ENCODE data around the gene SDC4.

Gene SDC4

DNA sequence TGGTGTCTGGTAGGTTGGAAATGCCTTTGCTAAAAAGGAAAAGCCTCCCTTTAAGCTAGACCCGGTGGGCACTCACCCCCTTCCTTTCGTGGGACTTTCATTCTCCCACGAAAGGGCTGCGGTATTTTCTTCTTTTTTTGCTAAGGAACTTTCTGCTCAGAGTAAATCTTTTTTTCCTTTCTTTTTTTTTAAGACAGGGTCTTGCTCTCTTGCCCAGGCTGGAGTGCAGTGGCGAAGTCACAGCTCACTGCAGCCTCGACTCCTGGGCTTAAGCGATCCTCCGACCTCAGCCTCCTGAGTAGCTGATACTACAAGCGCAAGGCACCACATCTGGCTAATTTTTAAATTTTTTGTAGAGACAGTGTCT lies 25.9 kb upstream of the SDC4 start:
- H3K4me3 ChIP-seq (ENCODE audit: low read length) = no peak overlapping the region; the same call in 1 of the 2 replicates
- H3K4me1 ChIP-seq (ENCODE audit: control insufficient read depth, insufficient read depth, low read length) = peaks cover 7% of the 10 kb centered on the region; the same call in 1 of the 2 replicates
- H3K27ac ChIP-seq (ENCODE audit: low read length) = no peak overlapping the region
- DNase-seq (ENCODE audit: low read depth, low spot score) = no peak
- no CpG with 5 or more reads among the region's 9 CpGs for WGBS (ENCODE audit: insufficient coverage, insufficient read length)
- H3K36me3 ChIP-seq (ENCODE audit: control insufficient read depth, insufficient read depth, low read length) = no peaks in the 10 kb centered on the region
- H3K27me3 ChIP-seq (ENCODE audit: control insufficient read depth, insufficient read depth, low read length) = peaks cover 2% of the 10 kb centered on the region; the same call in 1 of the 2 replicates
- H3K9me3 ChIP-seq (ENCODE audit: control insufficient read depth, insufficient read depth, low read length) = no peaks in the 10 kb centered on the region

DNA sequence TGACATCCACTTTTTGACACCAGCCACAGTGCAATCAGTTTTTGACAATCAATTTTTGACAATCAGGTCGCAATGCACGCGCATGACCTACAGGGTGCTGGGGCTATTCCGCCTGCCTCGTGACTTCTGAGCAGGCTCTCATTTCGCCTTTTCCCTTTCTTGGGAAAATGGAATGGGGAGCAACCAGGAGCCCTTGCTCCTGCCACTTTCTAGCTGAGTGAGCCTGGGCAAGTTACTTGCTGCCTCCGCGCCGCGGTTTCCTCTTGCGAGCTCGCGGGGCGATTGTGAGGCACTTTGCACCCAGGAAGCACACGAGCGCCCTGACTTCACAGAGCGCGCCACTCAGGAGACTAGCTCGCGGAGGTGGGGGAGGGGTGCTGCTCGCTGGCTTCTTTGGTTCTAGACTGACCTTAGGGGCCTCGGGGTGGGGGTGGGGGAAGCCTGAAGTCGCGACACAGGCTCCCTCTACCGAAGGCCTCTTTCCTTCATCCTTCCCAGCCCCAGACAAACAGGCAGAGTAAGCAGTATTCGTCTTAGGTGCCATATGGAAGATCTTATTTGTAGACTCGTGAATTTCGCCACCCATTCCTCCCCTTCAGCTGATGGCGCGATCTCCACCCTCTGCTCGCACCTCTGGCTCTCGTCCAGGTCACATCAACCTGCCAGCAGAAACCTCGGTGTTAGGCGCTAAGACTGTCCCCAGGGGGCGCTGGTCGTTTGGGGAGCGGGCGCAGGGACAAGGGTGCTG lies 25.3 kb upstream of the SDC4 start:
- H3K4me3 ChIP-seq (ENCODE audit: low read length) = peak overlapping the region; percentile 21; the same call in 1 of the 2 replicates
- no peaks in the 10 kb centered on the region for H3K36me3 ChIP-seq (ENCODE audit: control insufficient read depth, insufficient read depth, low read length)
- H3K9me3 ChIP-seq (ENCODE audit: control insufficient read depth, insufficient read depth, low read length) = no peaks in the 10 kb centered on the region
- H3K27ac ChIP-seq (ENCODE audit: low read length) = no peak overlapping the region
- WGBS (ENCODE audit: insufficient coverage, insufficient read length) = no CpG with 5 or more reads among the region's 38 CpGs
- peak; percentile 68 for DNase-seq (ENCODE audit: low read depth, low spot score)
- H3K27me3 ChIP-seq (ENCODE audit: control insufficient read depth, insufficient read depth, low read length) = peaks cover 2% of the 10 kb centered on the region; the same call in 1 of the 2 replicates
- H3K4me1 ChIP-seq (ENCODE audit: control insufficient read depth, insufficient read depth, low read length) = peaks cover 7% of the 10 kb centered on the region; the same call in 1 of the 2 replicates

GRCh38 chr20:45372646-45373352 lies 24.6 kb upstream of the SDC4 start:
- no CpG with 5 or more reads among the region's 30 CpGs for WGBS (ENCODE audit: insufficient coverage, insufficient read length)
- no peak overlapping the region for H3K27ac ChIP-seq (ENCODE audit: low read length)
- no peak for DNase-seq (ENCODE audit: low read depth, low spot score)
- peaks cover 7% of the 10 kb centered on the region; the same call in 1 of the 2 replicates for H3K4me1 ChIP-seq (ENCODE audit: control insufficient read depth, insufficient read depth, low read length)
- peak overlapping the region; percentile 4; the same call in 1 of the 2 replicates for H3K4me3 ChIP-seq (ENCODE audit: low read length)
- H3K36me3 ChIP-seq (ENCODE audit: control insufficient read depth, insufficient read depth, low read length) = peaks cover 3% of the 10 kb centered on the region; the same call in 1 of the 2 replicates
- no peaks in the 10 kb centered on the region for H3K9me3 ChIP-seq (ENCODE audit: control insufficient read depth, insufficient read depth, low read length)
- H3K27me3 ChIP-seq (ENCODE audit: control insufficient read depth, insufficient read depth, low read length) = peaks cover 2% of the 10 kb centered on the region; the same call in 1 of the 2 replicates

DNA sequence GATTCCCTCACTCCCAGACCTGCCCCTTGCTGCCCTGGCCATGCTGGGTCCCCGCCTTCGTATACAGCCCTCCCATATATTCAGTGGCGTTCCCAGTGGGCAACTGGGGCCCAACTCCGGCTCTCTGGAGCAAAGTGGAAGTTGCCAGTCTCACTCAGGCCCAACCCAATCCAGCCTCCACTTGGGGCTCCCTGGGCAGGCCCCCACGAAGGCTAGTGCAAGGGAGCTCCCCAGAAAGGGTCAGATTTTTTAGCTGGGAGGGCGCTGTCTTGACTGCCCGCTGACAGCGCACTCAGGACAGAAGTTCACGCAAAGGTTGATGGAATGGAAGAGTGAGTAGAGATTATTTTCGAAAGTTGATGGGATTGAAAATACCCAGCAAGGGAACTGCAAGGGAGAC lies 24.0 kb upstream of the SDC4 start:
- no peak for DNase-seq (ENCODE audit: low read depth, low spot score)
- H3K27ac ChIP-seq (ENCODE audit: low read length) = no peak overlapping the region
- no peak overlapping the region for H3K4me3 ChIP-seq (ENCODE audit: low read length)
- H3K9me3 ChIP-seq (ENCODE audit: control insufficient read depth, insufficient read depth, low read length) = no peaks in the 10 kb centered on the region
- H3K27me3 ChIP-seq (ENCODE audit: control insufficient read depth, insufficient read depth, low read length) = peaks cover 2% of the 10 kb centered on the region; the same call in 1 of the 2 replicates
- no CpG with 5 or more reads among the region's 10 CpGs for WGBS (ENCODE audit: insufficient coverage, insufficient read length)
- peaks cover 3% of the 10 kb centered on the region; the same call in 1 of the 2 replicates for H3K36me3 ChIP-seq (ENCODE audit: control insufficient read depth, insufficient read depth, low read length)
- peaks cover 7% of the 10 kb centered on the region; the same call in 1 of the 2 replicates for H3K4me1 ChIP-seq (ENCODE audit: control insufficient read depth, insufficient read depth, low read length)

DNA sequence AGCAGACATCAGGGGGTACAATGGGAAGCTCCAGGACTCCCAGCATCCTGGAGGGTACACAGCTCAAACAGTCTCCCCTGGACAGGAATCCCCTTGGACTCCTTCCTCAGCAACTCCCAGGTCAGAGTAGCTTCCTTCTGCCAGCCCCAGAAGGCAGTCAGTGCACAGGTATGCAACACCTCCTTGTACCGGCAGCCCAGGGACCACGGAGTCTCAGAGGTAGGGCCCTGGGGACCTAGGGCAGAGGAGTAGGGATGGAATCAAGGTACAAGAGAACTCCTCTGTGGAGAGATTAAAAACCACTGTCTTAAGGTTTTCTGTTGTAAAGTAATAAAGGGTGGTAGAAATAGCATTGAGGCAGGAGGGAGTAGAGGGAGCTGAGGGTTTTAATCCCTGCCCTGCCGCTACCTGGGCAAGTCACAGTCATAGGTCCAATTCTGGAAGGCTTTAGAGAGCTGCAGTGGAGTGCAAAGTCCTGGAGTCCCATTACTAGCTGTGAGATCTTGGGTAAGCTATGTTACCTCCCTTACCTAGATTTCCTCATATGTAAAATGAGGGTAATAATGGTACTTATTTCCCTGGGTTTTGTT lies 22.4 kb upstream of the SDC4 start:
- Histone ChIP-seq H3K27ac (ENCODE audit: low read length) (no peak overlapping the region), H3K9me3 (ENCODE audit: control insufficient read depth, insufficient read depth, low read length) (no peaks in the 10 kb centered on the region), H3K27me3 (ENCODE audit: control insufficient read depth, insufficient read depth, low read length) (peaks cover 2% of the 10 kb centered on the region; the same call in 1 of the 2 replicates), H3K4me1 (ENCODE audit: control insufficient read depth, insufficient read depth, low read length) (peaks cover 7% of the 10 kb centered on the region; the same call in 1 of the 2 replicates), H3K4me3 (ENCODE audit: low read length) (no peak overlapping the region), H3K36me3 (ENCODE audit: control insufficient read depth, insufficient read depth, low read length) (peaks cover 6% of the 10 kb centered on the region; the same call in 1 of the 2 replicates)
- WGBS (ENCODE audit: insufficient coverage, insufficient read length) = no CpG with 5 or more reads among the region's 3 CpGs
- DNase-seq (ENCODE audit: low read depth, low spot score) = no peak

- Histone ChIP-seq H3K27me3 (ENCODE audit: control insufficient read depth, insufficient read depth, low read length) (peaks cover 2% of the 10 kb centered on the region; the same call in 1 of the 2 replicates), H3K9me3 (ENCODE audit: control insufficient read depth, insufficient read depth, low read length) (no peaks in the 10 kb centered on the region), H3K36me3 (ENCODE audit: control insufficient read depth, insufficient read depth, low read length) (peaks cover 6% of the 10 kb centered on the region; the same call in 1 of the 2 replicates), H3K4me1 (ENCODE audit: control insufficient read depth, insufficient read depth, low read length) (peaks cover 6% of the 10 kb centered on the region; the same call in 1 of the 2 replicates), H3K4me3 (ENCODE audit: low read length) (no peak overlapping the region), H3K27ac (ENCODE audit: low read length) (no peak overlapping the region)
- no peak for DNase-seq (ENCODE audit: low read depth, low spot score)
- no CpG with 5 or more reads among the region's 6 CpGs for WGBS (ENCODE audit: insufficient coverage, insufficient read length)
These were observed 20.2 kb upstream of the SDC4 start for GRCh38 chr20:45368221-45368980.

DNA sequence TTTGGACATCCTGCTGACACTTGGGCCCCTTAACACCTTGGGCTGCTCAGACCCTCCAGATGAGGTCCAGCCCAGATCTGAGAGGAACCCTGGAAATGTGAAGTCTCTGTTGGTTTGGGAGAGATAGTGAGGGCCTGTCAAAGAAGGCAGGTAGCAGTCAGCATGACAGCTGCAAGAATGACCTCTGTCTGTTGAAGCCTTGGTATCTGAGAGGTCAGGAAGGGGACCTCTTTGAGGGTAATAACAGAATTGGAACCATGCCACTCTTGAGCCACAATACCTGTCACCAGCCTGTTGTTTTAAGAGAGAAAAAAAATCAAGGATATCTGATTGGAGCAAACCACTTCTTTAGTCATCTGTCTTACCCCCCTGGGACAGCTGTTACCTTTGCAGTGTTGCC lies 18.9 kb upstream of the SDC4 start:
- no peaks in the 10 kb centered on the region for H3K9me3 ChIP-seq (ENCODE audit: control insufficient read depth, insufficient read depth, low read length)
- H3K27me3 ChIP-seq (ENCODE audit: control insufficient read depth, insufficient read depth, low read length) = no peaks in the 10 kb centered on the region
- H3K4me3 ChIP-seq (ENCODE audit: low read length) = no peak overlapping the region
- DNase-seq (ENCODE audit: low read depth, low spot score) = no peak
- peaks cover 6% of the 10 kb centered on the region; the same call in 1 of the 2 replicates for H3K36me3 ChIP-seq (ENCODE audit: control insufficient read depth, insufficient read depth, low read length)
- H3K27ac ChIP-seq (ENCODE audit: low read length) = no peak overlapping the region
- no peaks in the 10 kb centered on the region for H3K4me1 ChIP-seq (ENCODE audit: control insufficient read depth, insufficient read depth, low read length)

DNA sequence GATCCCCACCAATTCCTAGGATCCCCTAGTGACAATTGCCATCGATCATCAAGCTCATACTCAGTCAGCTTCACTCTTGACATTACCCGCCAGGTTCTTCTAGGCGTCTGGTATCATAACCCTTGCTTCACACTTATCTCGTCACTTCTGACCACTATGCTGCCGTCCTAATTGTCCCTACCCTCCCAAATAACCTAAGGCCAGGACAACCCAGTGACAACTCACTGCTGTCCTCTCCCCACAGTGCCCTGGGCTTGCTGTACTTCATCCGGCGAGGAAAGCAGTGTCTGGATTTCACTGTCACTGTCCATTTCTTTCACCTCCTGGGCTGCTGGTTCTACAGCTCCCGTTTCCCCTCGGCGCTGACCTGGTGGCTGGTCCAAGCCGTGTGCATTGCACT lies 18.4 kb upstream of the SDC4 start:
- no peak for DNase-seq (ENCODE audit: low read depth, low spot score)
- no peak overlapping the region for H3K27ac ChIP-seq (ENCODE audit: low read length)
- no CpG with 5 or more reads among the region's 11 CpGs for WGBS (ENCODE audit: insufficient coverage, insufficient read length)
- H3K4me3 ChIP-seq (ENCODE audit: low read length) = no peak overlapping the region
- H3K27me3 ChIP-seq (ENCODE audit: control insufficient read depth, insufficient read depth, low read length) = no peaks in the 10 kb centered on the region
- no peaks in the 10 kb centered on the region for H3K4me1 ChIP-seq (ENCODE audit: control insufficient read depth, insufficient read depth, low read length)
- no peaks in the 10 kb centered on the region for H3K9me3 ChIP-seq (ENCODE audit: control insufficient read depth, insufficient read depth, low read length)
- peaks cover 6% of the 10 kb centered on the region; the same call in 1 of the 2 replicates for H3K36me3 ChIP-seq (ENCODE audit: control insufficient read depth, insufficient read depth, low read length)

DNA sequence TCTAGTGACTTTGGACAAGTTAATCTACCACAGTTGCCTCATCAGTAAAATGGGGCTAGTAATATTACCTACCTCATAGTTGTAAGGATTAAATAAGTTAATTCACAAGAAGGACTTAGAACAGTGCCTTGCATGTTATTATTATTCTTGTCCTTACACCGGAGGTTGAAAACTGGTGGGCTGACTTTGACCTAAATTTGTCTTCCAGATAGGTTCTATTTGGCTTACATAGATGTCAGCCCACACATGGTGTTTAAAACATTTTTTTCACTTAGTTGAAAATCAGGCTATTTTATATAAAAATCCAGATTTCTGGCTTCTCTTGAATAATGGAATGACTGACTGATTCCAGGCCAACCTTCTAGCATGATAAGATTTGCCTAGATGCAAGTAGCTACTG lies 18.0 kb upstream of the SDC4 start:
- no peak for DNase-seq (ENCODE audit: low read depth, low spot score)
- Histone ChIP-seq H3K27ac (ENCODE audit: low read length) (no peak overlapping the region), H3K4me3 (ENCODE audit: low read length) (no peak overlapping the region), H3K4me1 (ENCODE audit: control insufficient read depth, insufficient read depth, low read length) (no peaks in the 10 kb centered on the region), H3K27me3 (ENCODE audit: control insufficient read depth, insufficient read depth, low read length) (no peaks in the 10 kb centered on the region), H3K9me3 (ENCODE audit: control insufficient read depth, insufficient read depth, low read length) (no peaks in the 10 kb centered on the region), H3K36me3 (ENCODE audit: control insufficient read depth, insufficient read depth, low read length) (peaks cover 6% of the 10 kb centered on the region; the same call in 1 of the 2 replicates)
- WGBS (ENCODE audit: insufficient coverage, insufficient read length) = no CpG with 5 or more reads among the region's 1 CpG

Data from iPS DF 6.9 (cell line).